ENCODE data around the gene SPEM1.
A peak's percentile ranks its signal among the peaks of the same experiment; 100 is the strongest.

SPEM1 gene

DNA sequence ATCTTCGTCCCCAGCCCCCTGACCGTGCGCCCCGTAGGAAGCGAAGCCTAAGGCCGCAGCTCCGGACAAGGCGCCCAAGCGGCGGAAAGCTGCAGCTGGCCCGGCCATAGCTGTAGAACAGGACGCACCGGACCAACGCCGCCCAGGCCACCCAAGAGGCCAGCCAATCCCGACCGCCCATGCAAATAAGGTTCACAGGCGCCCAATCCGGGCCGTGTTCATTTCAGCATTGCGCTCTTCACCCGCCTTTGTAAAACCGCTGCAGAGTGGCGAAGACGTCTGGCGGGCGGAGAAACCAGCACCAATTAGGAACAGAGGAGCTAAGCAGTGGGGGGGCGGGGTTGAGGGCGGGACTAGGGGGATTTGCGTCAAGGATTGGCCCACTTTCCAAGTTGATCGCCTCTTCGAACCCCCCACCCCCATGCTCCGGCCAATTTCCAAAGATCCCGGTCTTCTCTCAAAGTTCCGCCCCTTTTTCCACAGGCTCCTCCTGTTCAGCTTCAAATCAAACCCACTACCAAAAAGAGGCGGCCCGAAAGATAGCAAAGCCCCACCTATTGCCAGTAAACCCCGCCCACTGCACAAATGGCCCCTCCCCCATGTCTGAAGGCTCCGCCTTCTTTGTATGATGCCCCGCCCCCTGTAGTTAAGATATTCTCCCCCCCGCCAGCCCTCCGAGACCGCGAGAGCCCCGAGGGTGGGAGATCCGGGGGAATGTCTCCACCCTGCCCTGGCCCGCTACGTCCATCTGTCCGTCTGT, 16.0 kb upstream of the SPEM1 start, which contains the start of gene TMEM256:
TSS of gene TMEM256 (minus strand) at position 121 of the 760 bp plus-strand sequence. CDS start at position 108, 13 bp downstream.
- DNase-seq (ENCODE audit: insufficient read length) (peak; percentile 95), FAIRE-seq (peak; percentile 99)
- TF ChIP-seq POLR2AphosphoS5 (IDR thresholded peaks at IDR 0.05; ENCODE audit: low read depth, low read length) (peak; percentile 91), TAF1 (IDR thresholded peaks at IDR 0.05; ENCODE audit: borderline replicate concordance, low read depth, low read length) (peak; percentile 82), POLR2A (IDR thresholded peaks at IDR 0.05; ENCODE audit: low read depth, low read length) (peak; percentile 94)

DNA sequence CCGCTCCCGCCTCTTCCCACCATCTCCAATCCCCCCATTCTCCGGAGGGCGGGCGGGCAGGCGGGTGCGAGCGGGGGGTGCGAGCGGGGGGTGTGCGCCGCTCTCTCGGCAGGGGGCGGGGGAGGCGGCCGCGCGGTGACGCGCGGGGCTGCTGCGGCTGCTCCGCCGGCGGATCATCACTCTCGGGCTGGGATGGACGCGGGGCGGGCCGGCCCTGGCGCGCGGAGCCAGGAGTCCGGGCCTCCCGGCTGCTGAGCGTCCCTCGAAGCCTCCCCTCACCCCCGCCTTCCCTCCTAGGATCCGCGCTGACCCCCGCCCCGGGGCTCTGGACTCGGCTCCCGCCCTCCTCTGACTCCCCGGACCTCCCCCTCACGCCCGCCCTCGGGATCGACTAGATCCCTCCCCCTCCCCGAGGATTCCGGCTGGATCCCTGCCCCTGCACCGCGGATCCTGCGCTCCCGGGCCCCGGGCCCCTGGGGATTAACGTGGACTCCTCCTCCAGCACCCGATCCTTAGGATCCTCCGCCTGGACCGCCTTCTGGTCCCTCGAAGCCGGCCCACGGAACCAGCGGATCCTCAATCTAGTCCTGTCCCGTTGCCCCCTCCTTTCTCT, 15.3 kb upstream of the SPEM1 start:
- no peak for FAIRE-seq
- TF ChIP-seq TAF1 (IDR thresholded peaks at IDR 0.05; ENCODE audit: borderline replicate concordance, low read depth, low read length) (no peak), POLR2AphosphoS5 (IDR thresholded peaks at IDR 0.05; ENCODE audit: low read depth, low read length) (no peak), POLR2A (IDR thresholded peaks at IDR 0.05; ENCODE audit: low read depth, low read length) (no peak)
- DNase-seq (ENCODE audit: insufficient read length) = peak; percentile 54

DNA sequence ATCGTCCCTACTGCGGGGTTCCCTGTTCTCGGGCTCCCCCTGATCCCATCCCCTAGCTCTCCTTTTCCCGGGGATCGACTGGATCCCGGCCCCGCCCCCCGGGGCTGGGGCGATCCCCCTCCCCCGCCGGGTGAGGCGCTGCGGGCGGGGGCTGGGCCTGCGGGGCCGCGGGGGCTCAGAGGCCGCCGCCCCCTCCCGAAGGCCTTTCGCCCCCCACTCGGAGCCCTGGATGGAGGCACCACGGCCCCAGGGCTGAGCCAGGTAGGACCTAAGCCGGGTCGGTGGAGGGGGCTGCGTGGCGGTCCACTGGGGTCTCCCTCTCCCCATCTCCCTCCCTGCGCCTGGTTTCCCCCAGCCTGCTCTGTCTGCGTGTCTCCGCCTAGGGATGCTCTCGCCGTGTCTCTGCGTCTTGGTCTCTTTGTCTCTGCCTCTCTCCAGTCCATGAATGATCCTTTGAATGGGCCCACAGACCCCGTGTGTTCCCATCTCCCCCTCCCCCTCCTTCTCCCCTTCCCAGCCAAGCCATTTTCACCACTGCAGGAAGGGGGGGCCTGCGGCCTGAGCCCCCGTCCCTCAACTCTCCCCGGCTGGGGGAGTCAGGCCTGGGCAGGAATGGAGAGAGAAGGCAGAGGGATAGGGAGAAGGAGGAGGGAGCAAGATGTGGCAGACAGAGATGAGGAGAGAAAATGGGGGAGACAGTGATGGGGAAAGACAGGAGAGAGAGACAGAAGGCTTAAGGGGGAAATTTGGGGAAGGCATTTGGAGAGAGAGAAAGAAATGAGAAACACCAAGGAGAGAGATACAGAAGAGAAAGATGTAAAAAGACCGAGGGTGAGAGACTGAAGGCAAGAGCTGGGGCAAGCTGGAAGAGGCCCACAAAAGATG, 14.5 kb upstream of the SPEM1 start:
- FAIRE-seq (no peak), DNase-seq (ENCODE audit: insufficient read length) (no peak)
- TF ChIP-seq POLR2A (IDR thresholded peaks at IDR 0.05; ENCODE audit: low read depth, low read length) (no peak), POLR2AphosphoS5 (IDR thresholded peaks at IDR 0.05; ENCODE audit: low read depth, low read length) (no peak), TAF1 (IDR thresholded peaks at IDR 0.05; ENCODE audit: borderline replicate concordance, low read depth, low read length) (no peak)

DNA sequence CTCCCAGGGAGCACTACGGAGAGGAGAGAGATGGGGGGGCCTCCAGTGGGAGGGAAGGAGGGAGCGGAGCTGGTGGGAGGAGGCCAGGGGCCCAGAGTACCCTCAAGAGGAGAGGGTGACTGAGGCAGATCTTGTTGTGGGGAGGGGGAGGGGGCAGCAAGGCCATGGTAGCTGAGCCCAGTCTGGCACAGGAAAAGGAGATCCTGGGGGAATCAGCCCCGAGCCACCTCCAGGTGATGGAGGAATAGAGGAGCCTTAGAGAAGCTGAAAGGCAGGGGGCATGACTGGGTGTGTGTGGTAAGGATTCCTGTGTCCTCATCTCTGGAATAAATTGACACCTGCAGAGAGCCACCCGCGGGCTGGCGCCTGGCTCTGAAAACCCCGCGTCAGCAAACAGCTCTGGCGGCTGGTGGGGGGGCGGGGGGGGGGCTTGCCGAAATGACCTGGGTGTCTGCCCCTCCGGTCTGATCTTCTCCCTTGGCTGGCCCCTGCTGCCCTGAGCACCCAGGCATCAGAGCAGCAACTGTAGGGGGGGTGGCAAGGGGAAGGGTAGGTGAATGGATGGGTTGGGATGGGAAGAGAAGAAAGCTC, 13.8 kb upstream of the SPEM1 start:
- no peak for TF ChIP-seq TAF1 (IDR thresholded peaks at IDR 0.05; ENCODE audit: borderline replicate concordance, low read depth, low read length)
- TF ChIP-seq POLR2A (IDR thresholded peaks at IDR 0.05; ENCODE audit: low read depth, low read length) = no peak
- FAIRE-seq = no peak
- DNase-seq (ENCODE audit: insufficient read length) = no peak

DNA sequence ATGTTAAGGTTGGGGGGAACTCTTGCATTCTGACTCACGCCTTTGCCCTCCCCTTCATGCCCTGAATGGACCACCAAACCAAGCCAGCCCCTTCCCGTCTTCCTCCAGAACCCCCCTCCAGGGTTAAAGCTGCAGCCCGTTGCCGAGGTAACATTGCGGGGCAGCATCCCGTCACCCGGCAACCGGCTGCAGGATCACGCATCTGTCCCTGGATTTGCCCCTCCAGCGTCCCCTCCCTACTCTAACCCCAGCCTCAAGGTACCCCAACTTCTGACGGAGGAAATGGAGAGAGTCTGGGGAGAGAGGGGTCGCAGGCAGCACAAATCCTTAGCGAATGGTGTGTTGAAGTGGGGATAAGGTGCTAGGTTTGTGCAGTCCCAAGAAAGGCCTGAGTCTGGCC, 13.0 kb upstream of the SPEM1 start:
- DNase-seq (ENCODE audit: insufficient read length) (no peak), FAIRE-seq (no peak)
- TF ChIP-seq POLR2A (IDR thresholded peaks at IDR 0.05; ENCODE audit: low read depth, low read length) (no peak), TAF1 (IDR thresholded peaks at IDR 0.05; ENCODE audit: borderline replicate concordance, low read depth, low read length) (no peak), POLR2AphosphoS5 (IDR thresholded peaks at IDR 0.05; ENCODE audit: low read depth, low read length) (no peak)

DNA sequence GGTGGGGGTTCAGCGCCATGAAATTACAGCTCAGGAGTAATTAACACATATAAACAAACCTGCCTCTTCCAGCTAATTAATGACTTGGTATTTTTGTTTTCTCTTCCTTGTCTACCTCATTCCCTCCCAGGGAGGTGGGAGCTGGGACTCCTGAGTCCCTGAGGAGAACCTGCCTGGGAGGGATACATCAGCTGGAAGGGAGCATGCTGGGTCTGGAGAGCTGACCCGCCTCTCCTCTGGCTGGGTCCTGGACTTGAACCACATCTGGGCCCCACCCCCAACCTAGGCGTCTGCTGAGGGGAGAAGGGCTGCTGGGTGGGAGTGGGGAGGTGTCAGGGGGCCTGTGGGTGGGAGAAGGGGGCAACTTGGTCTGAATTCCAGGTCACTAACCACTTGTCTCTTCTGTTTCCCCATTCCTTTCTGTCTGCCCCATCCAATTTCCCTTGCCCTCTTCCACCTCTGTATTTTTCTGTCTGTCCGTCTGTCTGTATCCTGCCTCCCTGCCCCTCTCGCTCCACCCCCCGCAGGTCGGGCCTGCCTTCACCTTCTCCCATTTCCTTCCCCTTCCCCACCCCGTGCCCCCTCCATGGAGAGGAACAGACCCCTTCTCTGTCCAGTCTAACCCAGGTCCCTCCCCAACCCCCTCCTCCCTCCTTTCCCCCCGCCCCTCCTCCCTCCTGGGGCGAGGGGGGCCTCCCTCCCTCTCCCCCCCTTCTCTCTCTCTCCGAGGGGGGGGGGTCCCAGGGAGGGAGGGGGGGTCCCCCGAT, 12.5 kb upstream of the SPEM1 start, which contains the start of gene NLGN2:
TSS of gene NLGN2 (plus strand) at position 361 of the 767 bp plus-strand sequence. CDS start 411 bp downstream, outside the sequence.
- no peak for DNase-seq (ENCODE audit: insufficient read length)
- no peak for FAIRE-seq
- no peak for TF ChIP-seq TAF1 (IDR thresholded peaks at IDR 0.05; ENCODE audit: borderline replicate concordance, low read depth, low read length)
- no peak for TF ChIP-seq POLR2AphosphoS5 (IDR thresholded peaks at IDR 0.05; ENCODE audit: low read depth, low read length)
- TF ChIP-seq POLR2A (IDR thresholded peaks at IDR 0.05; ENCODE audit: low read depth, low read length) = no peak

DNA sequence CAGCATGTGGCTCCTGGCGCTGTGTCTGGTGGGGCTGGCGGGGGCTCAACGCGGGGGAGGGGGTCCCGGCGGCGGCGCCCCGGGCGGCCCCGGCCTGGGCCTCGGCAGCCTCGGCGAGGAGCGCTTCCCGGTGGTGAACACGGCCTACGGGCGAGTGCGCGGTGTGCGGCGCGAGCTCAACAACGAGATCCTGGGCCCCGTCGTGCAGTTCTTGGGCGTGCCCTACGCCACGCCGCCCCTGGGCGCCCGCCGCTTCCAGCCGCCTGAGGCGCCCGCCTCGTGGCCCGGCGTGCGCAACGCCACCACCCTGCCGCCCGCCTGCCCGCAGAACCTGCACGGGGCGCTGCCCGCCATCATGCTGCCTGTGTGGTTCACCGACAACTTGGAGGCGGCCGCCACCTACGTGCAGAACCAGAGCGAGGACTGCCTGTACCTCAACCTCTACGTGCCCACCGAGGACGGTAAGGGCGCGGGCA, 11.8 kb upstream of the SPEM1 start:
- FAIRE-seq (no peak), DNase-seq (ENCODE audit: insufficient read length) (no peak)
- TF ChIP-seq TAF1 (IDR thresholded peaks at IDR 0.05; ENCODE audit: borderline replicate concordance, low read depth, low read length) (no peak), POLR2AphosphoS5 (IDR thresholded peaks at IDR 0.05; ENCODE audit: low read depth, low read length) (no peak), POLR2A (IDR thresholded peaks at IDR 0.05; ENCODE audit: low read depth, low read length) (no peak)

DNA sequence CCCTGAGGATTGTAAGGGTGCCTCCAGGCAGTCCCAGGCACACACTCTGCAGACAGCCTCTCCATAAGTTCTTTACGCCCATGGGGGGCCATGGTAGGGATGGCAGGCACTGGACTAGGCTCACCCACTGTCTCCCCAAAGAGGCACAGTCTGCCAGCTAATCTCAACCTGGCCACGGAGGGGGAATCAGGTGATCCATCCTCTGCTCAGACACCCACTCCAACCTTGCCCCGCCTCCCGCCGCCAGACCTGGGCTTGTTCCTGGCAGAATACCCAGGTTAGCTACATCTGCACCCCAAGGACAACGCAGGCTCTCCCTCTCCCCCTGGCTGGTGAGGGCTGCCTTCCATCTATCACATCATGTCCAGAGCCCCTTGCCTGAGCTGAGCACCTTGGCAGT, 11.3 kb upstream of the SPEM1 start:
- no peak for TF ChIP-seq POLR2AphosphoS5 (IDR thresholded peaks at IDR 0.05; ENCODE audit: low read depth, low read length)
- TF ChIP-seq POLR2A (IDR thresholded peaks at IDR 0.05; ENCODE audit: low read depth, low read length) = no peak
- TF ChIP-seq TAF1 (IDR thresholded peaks at IDR 0.05; ENCODE audit: borderline replicate concordance, low read depth, low read length) = no peak
- FAIRE-seq = no peak
- no peak for DNase-seq (ENCODE audit: insufficient read length)

DNA sequence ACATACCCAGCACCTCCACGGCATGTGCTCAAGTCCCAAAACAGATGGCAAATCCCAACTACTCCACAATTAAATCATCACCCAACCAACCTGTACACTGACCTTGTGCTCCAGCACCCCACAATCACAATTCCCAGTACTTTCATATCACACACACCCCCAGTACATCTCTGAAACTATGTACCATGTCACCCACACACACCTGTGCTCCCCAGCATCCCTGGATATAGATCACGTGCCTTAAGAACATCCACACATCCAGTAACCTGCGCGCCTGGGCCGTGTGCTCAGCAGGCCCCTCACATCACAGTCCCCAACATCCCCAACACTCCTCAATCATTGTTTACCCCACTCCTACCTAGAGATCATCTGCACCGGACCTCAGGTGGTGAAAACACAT, 10.4 kb upstream of the SPEM1 start:
- no peak for DNase-seq (ENCODE audit: insufficient read length)
- TF ChIP-seq TAF1 (IDR thresholded peaks at IDR 0.05; ENCODE audit: borderline replicate concordance, low read depth, low read length) = no peak
- no peak for TF ChIP-seq POLR2AphosphoS5 (IDR thresholded peaks at IDR 0.05; ENCODE audit: low read depth, low read length)
- TF ChIP-seq POLR2A (IDR thresholded peaks at IDR 0.05; ENCODE audit: low read depth, low read length) = no peak
- FAIRE-seq = no peak
